Esophagus squamous epithelium (tissue), 5 donors: ENCODE results near the gene LAMC3. TPM values are rescaled to one million over a fixed set of nuclear protein-coding genes. Genes with fewer than 3 reads are reported as not detected.

Experiments used
- DNase-seq: peaks from one replicate; lab custom pipeline; 2025; lab: John Stamatoyannopoulos, UW
- H3K27ac ChIP-seq, 4 donors: fragments of 200-600 bp; sonication (generic); one replicate each; pipeline ENCODE4 v1.5.1; 2016 to 2019; ENCODE audit warnings: mild to moderate bottlenecking in 1 of 4
- H3K27me3 ChIP-seq, 4 donors: fragments of 200-600 bp; sonication (generic); 1 replicate in 3 of 4; 2 replicates in 1 of 4; pipeline versions ENCODE4 v1.5.1 to v1.6.0; 2017 to 2021; ENCODE audit warnings: antibody characterized with exemption in 1 of 4
- H3K36me3 ChIP-seq, 3 donors: fragments of 200-600 bp; sonication (generic); one replicate each; pipeline ENCODE4 v1.5.1; 2016 to 2019
- H3K4me1 ChIP-seq, 3 donors: fragments of 200-600 bp; sonication (generic); one replicate each; pipeline ENCODE4 v1.5.1; 2017 to 2019
- H3K4me3 ChIP-seq, 4 donors: fragments of 200-600 bp; sonication (generic); 1 replicate in 3 of 4; 2 replicates in 1 of 4; pipeline ENCODE4 v1.5.1; 2016 to 2019; ENCODE audit warnings: mild to moderate bottlenecking in 2 of 4, moderate library complexity in 1 of 4
- H3K9me3 ChIP-seq, 3 donors: fragments of 200-600 bp; sonication (generic); one replicate each; pipeline ENCODE4 v1.5.1; 2016 to 2019
- CTCF ChIP-seq, 6 experiments: fragments of 450-650 bp in 4 of 6; fragments of 200-600 bp in 2 of 6; sonication (generic) in 2 of 6; IDR thresholded peaks; one replicate each; pipeline ENCODE4 v1.5.1; 2016 to 2019; ENCODE audit warnings: antibody characterized with exemption in 6 of 6, mild to moderate bottlenecking in 4 of 6, moderate library complexity in 4 of 6
- POLR2A ChIP-seq, 4 donors: fragments of 450-650 bp; IDR thresholded peaks; one replicate each; pipeline ENCODE4 v1.6.1; 2017; ENCODE audit warnings: antibody characterized with exemption in 4 of 4, mild to moderate bottlenecking in 4 of 4, moderate library complexity in 3 of 4
- whole genome bisulfite sequencing, 2 donors: methylation state at CpG; one replicate each; pipeline ENCODE4 v1.1.5; 2018; 5-methylcytosine and 5-hydroxymethylcytosine counted together
- intact Hi-C: fragments of 100-400 bp; cut with DNase I; formaldehyde crosslinking; loops from one replicate; pipeline ENCODE4 v1.15.0; 2022
- total RNA-seq, 4 donors: library from RNA; depleted of rRNA; stranded (reverse); fragments of >200 nt; gene quantifications; one replicate each; pipeline ENCODE4 v1.1.0, GENCODE V29; 2016
- donor health status: DM: yes; HTN: yes; CAD: no.

Gene LAMC3
- total RNA-seq, 4 donors from 2014 or later, result 0.53 to 4.6 (median 2.7) TPM

- Histone ChIP-seq H3K4me1 (no peaks in the 10 kb centered on the region), H3K36me3 (no peaks in the 10 kb centered on the region), H3K4me3 (no peak overlapping the region), H3K9me3 (no peaks in the 10 kb centered on the region), H3K27ac (no peak overlapping the region), H3K27me3 (peaks cover 0 to 30% (median 0%) of the 10 kb centered on the region in 4 donors)
- 52 to 59% methylated on average over 2 to 6 of the region's 9 CpGs for WGBS, 2 donors
- intact Hi-C loops, result no loop called here
- DNase-seq, result no peak
- TF ChIP-seq CTCF (IDR thresholded peaks at IDR 0.05), result no peak
- no peak for TF ChIP-seq POLR2A (IDR thresholded peaks at IDR 0.05)
Observed at GRCh38 chr9:131067625-131068024, 58.7 kb downstream of the LAMC3 start.

- Histone ChIP-seq H3K36me3 (no peaks in the 10 kb centered on the region), H3K4me1 (no peaks in the 10 kb centered on the region), H3K4me3 (no peak overlapping the region), H3K9me3 (no peaks in the 10 kb centered on the region), H3K27ac (no peak overlapping the region), H3K27me3 (peaks cover 0 to 30% (median 0%) of the 10 kb centered on the region in 4 donors)
- 40 to 61% methylated on average over 1 to 3 of the region's 14 CpGs for WGBS, 2 donors
- intact Hi-C loops, result no loop called here
- DNase-seq, result no peak
- TF ChIP-seq CTCF (IDR thresholded peaks at IDR 0.05), result no peak
- no peak for TF ChIP-seq POLR2A (IDR thresholded peaks at IDR 0.05)
Observed at GRCh38 chr9:131068076-131068816, 59.3 kb downstream of the LAMC3 start.

- intact Hi-C loops, result no loop called here
- TF ChIP-seq CTCF (IDR thresholded peaks at IDR 0.05) (no peak), POLR2A (IDR thresholded peaks at IDR 0.05) (no peak)
- Histone ChIP-seq H3K4me3 (no peak overlapping the region), H3K27me3 (peaks cover 0 to 30% (median 0%) of the 10 kb centered on the region in 4 donors), H3K4me1 (no peaks in the 10 kb centered on the region), H3K9me3 (no peaks in the 10 kb centered on the region), H3K36me3 (no peaks in the 10 kb centered on the region), H3K27ac (no peak overlapping the region)
- DNase-seq, result no peak
- WGBS, 2 donors, result 77 to 78% methylated on average over 11 to 12 of the region's 15 CpGs
Observed at GRCh38 chr9:131069699-131070098, 60.7 kb downstream of the LAMC3 start.

- Histone ChIP-seq H3K4me1 (no peaks in the 10 kb centered on the region), H3K27ac (no peak overlapping the region), H3K4me3 (no peak overlapping the region), H3K9me3 (no peaks in the 10 kb centered on the region), H3K27me3 (peaks cover 0 to 25% (median 0%) of the 10 kb centered on the region in 4 donors), H3K36me3 (no peaks in the 10 kb centered on the region)
- TF ChIP-seq POLR2A (IDR thresholded peaks at IDR 0.05), result no peak
- TF ChIP-seq CTCF (IDR thresholded peaks at IDR 0.05), result no peak
- intact Hi-C loops, result no loop called here
- WGBS, 2 donors, result 75 to 83% methylated on average over 4 to 11 of the region's 16 CpGs
- DNase-seq, result no peak
Observed at GRCh38 chr9:131072107-131072870, 63.3 kb downstream of the LAMC3 start.

- 33 to 88% methylated on average over 1 to 9 of the region's 9 CpGs for WGBS, 2 donors
Observed at GRCh38 chr9:131072871-131073237, 63.9 kb downstream of the LAMC3 start.

More at GRCh38 chr9:131072871-131073237, 63.9 kb downstream of the LAMC3 start:
- TF ChIP-seq POLR2A (IDR thresholded peaks at IDR 0.05), result no peak
- no peak for TF ChIP-seq CTCF (IDR thresholded peaks at IDR 0.05)
- H3K4me3 ChIP-seq, result no peak overlapping the region
- intact Hi-C loops, result no loop called here
- no peaks in the 10 kb centered on the region for H3K36me3 ChIP-seq
- peaks cover 0 to 24% (median 0%) of the 10 kb centered on the region in 4 donors for H3K27me3 ChIP-seq
- no peak for DNase-seq
- H3K4me1 ChIP-seq, result no peaks in the 10 kb centered on the region
- no peak overlapping the region for H3K27ac ChIP-seq
- H3K9me3 ChIP-seq, result no peaks in the 10 kb centered on the region
